ENCODE measurements around the gene CRIM1.

CRIM1 gene

DNA sequence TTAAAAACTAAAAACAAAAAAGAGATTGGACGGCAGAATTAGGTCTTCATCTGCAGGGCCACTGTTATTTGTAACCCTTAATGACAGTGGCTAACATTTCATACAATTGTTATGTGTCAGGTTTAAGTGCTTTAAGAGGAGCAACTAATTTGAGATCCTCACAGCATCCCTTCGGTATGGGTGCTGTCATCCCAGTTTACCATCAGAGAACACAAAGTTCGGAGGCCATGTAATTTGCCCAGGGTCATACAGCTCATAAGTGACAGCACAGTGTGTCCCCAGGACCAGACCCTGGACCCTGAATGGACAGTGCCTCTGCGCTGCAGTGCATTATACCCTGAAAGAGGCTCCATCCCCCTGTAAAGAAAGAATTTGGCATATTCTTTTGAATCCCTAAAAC, 127.7 kb downstream of the CRIM1 start:
- no peak for DNase-seq

DNA sequence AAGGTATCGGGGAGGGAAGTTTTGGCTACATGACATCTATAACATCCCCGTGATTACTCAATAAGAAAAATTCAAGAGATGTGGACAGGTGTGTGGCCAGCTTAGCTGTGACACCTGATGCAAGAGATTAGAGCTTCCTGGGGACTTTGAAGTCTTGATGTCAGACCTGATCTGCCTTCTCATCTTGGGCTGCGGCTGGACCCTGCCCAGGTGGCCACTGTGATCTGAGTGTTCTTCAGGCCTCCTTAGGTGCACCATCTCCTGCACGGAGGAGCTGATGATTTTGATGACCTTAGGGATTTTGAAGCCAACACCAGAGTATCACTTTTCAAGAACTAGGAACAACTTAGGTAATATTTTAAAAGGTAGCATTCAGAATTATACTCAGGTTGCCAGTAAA, 128.9 kb downstream of the CRIM1 start:
- DNase-seq: no peak

DNA sequence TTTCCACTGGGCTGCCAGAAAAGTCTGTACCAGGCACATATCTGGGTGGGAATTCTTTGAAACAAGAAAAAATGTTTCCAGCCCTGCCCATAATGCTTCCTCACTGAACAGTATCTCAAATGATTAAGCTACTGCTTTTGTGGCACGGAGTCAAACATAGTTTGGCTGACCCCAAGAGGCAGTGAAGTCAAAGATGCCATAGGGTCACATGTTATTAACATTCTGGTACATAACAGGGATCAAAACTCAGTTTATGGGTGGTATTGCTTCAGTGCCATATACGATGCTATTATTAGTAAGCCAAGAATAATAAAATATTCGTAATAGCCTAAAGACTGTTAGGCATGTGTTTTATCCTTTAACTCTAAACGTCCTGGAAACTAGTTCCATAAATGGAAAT, 129.9 kb downstream of the CRIM1 start:
- no peak for DNase-seq

DNA sequence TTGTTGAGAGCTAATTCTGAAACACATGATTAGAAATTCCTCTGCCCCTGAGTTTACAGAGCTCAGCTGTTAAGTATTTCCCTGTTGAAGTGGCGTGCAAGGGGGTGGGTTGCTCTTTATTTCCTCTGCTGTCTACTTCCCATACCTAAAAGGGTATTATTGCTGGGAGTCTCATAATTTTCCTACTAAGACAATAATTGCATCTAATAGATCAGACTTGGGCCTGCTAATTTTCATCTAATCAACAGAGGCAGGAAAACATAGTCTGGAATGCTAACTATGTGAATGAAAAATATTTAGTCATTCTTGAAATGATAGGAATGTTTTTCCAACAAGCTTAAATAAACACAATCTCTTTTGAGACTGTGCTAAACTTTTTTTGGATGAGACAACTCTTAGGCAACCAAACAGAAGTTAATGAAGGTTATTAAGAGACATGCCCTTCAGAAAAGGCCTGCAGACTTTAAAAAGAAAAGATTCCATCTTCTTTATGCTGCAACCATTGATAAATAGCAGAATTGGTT, 131.0 kb downstream of the CRIM1 start:
- DNase-seq: no peak

DNA sequence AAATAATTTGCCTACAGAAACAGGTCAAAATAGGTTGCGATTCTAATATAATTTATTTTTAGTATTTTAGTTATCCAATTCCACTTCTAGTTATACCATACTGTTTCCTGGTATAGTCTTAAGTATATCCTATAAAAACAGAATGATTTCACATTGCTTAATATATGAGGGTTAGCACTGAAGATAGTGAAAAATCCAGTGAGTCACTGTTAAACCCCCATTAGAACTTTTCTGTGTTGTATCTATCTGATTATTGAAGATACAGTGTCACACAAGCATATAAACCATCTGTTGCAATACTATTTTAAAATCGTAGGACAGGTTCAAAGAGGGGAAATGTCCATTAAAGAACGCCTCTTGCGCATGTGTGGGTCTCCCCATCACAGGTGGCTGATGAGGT, 132.4 kb downstream of the CRIM1 start:
- no peak for DNase-seq

DNA sequence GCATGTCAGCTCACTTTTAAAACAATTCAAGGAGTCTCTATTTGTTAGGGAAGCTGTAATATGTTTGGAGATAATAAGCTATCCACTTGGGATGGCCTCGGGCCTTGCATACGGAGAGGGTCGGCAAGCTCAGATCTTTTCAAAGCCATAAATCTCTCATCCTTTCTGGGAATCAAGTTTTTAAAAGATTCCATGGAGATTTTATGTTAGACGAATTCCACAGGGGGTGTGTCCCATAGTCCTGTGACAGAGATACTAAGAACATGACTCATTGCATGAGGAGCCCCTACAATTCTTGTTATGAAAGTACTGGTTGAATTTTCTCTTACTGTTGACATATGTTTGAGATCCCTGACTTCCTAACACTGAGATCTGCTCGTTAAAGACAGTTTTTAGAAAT, 133.7 kb downstream of the CRIM1 start:
- no peak for DNase-seq

DNA sequence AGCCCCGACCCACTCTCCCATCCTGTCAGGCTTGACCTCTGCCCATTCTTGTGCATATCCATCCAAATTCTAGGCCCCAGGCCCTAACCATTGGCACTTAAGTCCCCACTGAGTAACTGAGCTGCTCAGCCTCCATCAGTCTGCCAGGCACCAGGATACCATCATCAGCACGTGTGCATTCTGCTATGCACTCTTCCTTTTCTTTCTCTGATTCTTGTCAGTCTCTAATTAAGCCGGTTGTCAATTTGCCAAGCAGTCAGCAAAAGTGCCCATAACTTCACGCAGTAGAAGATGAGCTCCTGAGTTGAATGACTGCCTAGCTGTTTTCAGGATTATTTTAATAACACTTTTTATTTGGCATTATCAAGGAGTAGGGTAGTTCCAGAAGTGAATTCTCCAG, 135.2 kb downstream of the CRIM1 start:
- DNase-seq: no peak

DNA sequence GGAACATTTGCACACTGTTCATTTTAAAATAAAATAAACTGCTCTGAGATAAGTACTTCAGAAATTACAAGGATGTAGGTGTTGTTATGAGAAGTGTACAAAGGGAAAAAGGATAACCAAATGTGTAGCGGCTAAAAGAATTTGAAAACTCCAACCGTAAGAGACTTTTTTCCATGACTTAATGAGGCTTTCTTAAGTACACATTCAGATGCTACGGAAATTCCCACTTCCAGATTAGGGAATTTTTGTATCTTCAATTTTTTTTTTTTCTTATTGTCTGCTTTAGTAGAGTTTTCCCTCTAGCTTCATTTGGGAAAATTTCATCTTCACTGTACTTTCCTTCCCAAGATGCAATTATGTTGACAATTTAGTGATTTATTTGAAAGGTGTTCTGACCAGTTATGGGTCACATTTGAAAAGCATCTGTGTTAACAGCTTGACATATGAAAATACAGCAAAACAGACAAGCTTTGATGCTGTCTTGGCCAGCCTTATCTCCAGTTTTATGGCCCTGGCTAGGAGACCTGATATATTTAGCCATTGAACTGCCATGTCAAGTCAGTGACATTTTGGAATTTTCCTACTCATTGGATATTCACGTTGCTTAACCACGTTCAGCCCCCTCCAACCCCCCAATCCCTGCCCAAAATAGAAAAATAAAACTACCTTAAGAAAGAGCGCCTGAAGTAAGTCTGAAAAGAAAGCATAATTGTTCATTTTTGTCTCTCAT, 136.8 kb downstream of the CRIM1 start:
- no peak for DNase-seq

DNA sequence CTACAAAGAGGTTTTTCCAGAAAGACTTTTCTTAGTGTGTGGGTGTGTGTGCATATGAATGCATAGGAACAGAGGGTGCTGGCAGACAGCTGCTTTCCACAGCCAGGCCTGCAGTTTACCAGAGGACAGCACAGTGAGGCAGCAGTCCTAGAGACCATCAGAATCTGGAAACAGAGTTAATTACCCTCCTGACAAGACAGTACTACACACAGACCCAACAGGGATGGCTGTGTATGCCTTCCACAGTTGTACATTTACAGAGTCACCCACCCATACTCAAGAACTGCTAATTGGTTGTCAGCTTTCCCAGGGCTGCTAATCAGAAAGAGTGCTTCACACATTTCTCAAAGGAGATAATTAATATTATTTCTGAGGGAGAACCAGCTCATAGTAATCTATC, 137.7 kb downstream of the CRIM1 start:
- peak in 1 of 4 experiments; percentile 17 for DNase-seq

DNA sequence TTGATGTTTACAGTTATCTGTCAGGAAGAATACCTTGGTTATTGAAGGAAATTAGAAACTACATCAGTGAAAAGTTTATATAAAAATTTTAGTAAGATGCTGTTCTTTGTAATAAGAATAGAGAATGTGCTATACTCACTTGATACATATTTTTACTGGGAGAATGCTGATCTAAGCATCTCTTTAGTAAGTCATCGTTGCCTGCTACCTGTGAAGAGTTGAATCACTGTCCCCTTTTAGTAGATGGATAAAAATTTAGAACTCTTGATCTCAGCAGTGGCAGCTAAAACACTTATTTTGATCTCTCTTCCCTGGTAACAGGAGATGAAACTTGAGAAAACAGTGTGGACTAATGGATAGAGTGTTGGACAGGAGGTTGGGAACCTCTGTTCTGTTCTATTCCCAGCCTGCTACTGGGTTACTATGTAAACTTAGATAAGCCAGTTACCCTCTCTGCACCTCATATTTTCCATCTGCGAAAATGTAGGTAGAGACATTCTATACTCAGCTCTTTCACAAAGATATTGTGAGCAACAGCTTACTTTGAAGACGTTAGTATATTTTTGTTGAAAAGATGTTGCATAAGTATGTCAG, 142.1 kb downstream of the CRIM1 start:
- no peak for DNase-seq

DNA sequence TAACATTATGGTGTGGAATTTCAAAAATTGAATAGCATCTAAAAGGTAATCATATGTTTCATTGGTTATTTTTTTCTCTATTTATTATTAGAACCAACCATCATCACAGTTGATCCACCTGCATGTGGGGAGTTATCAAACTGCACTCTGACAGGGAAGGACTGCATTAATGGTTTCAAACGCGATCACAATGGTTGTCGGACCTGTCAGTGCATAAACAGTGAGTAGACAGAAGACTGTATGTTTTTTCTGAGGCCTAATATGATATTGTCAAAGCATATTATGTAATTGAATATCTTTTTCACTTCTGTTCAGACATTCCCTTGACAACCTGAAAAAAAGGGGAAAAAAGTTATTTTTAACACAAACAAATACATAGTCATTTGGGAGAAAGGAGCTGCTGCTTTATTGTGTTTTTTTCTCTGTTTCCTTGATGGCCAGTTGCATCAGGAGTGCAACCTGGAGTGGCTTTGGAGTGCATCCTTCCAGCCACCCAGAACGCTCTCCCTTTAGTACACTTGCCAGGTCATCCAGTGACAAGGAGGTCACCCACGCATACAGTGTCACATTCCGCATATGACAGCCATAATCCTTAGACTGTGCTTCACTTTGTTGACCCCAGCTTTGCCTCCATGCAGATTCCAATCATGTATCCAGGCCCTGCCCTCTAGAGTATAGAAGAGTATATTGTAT, 143.7 kb downstream of the CRIM1 start:
- no peak for DNase-seq

DNA sequence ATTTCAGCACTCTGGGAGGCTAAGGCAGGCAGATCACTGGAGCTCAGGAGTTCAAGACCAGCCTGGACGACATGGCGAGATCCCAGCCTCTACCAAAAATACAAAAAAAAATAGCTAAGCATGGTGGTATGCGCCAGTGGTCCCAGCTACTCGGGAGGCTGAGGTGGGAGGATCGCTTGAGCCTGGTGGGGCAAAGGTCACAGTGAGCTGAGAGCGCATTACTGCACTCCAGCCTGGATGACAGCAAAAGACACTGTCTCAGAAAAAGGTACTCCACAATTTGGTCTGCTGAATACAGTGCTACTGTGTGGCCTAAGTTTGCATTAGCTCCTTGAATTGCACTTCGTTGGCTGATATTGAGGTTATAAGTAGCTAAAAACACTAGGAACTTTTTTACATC, 144.5 kb downstream of the CRIM1 start:
- DNase-seq: no peak

DNA sequence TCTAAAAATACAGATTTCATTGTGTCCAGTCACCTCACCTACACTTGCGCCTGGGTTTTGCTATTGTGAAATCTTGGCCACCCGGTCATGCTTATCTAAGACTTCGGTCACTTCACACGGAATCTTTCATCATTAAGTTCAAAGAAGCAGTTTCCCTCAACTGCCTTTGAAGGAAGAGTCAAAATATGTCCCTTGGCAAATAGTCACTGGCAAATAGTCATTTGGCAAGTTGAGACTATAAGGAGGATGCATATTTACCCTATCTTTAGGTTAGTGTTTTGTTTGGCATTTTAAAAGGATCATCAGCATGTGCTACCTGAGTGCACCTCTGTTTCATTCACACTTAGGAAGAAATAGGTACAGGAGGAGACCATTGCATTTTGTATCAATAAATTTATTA, 146.5 kb downstream of the CRIM1 start:
- DNase-seq: peak in 2 of 4 experiments; percentile 7 to 8

DNA sequence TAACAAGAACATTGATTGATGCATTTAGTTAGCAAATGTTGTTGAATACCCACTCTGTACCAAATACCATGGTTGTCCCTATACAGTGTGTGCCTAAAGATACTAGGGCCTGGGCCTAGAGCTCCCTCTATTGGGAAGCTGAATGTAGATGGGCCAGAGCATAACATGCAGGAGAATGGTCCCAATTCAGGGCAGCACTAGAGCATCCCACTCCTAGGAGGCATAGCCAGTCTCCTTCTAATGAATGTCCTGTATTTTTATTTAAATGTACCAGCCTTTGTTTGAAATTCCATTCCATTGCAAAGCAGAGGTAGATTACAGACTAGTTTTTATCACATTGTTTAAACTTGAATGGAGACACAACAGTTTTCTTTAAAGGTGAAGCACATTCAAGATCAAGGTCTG, 151.8 kb downstream of the CRIM1 start:
- DNase-seq: peak; percentile 62 to 79 (median 72)

DNA sequence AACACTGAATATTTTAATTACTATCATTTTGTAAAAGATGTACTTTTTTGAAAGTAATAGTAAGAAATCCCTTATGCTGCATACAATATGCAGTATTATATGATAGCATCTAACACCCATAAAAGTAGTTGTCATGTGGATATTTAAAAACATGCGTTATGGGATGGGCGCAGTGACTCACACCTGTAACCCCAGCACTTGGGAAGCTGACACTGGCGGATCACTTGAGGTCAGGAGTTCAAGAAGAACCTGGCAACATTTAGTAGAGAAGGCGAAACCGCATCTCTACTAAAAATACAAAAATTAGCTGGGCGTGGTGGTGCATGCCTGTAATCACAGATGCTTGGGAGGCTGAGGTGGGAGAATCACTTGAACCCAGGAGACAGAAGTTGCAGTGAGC, 153.5 kb downstream of the CRIM1 start:
- DNase-seq: no peak

DNA sequence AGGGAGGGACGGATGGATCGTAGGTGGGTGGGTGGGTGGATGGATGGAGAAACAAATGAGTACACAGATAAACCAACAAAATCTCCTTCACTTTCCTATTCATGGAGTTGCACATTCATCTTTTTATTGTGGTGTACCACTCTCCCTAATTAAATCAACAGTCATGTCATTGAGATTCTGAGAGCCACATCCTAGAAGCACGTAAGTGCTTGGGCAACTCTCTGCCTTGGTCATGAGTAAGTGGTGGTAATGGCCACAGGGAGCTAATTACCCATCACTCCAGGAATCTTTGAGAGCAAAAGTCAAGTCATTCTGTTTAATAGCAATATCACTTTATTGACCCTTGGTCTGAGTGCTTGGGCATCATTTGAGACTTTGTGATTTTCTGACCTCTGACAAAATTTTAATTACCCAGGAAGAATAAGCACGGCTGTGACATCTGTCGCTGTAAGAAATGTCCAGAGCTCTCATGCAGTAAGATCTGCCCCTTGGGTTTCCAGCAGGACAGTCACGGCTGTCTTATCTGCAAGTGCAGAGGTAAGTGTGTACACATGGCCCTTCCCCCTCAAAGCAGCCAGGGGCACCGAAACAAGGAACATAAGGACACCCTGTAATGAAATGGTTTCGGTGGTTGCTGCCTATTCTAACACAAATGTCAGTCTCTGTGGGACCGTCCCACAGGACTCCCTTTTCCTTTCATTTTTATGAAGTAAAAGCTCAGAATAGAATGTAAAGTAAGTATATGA, 156.5 kb downstream of the CRIM1 start:
- no peak for DNase-seq

DNA sequence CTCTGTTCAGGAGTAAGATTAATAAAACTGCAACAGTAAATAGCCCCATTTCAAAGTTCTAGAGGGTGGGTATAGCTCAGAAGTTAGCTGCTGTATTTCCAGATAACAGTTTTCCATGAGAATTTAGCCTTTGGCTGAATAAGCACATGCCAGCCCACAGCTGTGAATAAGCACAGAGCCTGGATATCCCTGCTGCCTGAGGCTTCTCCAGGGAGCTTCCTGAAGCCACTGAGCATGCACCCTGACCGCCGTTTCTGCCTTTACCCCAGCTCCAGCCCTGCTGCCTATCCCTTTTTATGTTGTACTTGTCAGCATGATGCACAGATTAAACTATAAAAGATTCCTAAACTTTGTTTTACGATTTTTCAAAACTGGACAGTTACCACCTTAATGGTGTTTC, 157.1 kb downstream of the CRIM1 start:
- DNase-seq: no peak

DNA sequence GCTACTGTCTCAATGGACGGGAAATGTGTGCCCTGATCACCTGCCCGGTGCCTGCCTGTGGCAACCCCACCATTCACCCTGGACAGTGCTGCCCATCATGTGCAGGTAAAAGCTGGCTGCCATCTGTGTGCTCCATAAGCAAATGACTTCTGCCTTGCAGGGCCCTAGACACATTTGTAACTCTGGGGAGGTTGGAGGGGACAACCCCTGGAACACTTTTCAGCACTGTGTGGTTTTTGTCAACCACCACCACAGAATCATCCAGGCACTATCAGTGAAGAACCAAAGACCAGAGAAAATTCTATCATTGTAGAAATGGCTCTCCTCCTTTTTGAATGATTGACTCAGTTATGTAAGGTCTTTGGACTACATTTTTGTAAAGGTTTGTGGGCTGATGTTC, 158.1 kb downstream of the CRIM1 start:
- no peak for DNase-seq

DNA sequence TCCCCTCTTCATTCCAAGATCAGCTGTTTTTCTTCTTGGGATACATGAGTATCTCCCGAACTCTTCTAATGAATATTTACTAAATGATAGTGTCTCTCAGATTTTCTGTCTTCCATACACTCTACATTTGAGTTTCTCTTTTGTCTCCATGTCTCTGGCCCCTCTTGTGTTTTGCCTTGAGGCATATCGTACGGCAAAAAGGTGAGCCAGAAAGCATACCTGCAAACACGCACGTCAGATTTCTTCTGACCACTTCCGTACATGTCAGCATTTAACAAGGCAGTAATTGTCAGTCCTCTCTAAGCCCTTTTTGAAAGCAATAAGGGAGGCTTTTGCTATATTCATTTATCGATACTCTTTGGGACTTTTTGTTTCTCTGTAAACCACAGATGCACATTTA, 160.0 kb downstream of the CRIM1 start:
- no peak for DNase-seq

DNA sequence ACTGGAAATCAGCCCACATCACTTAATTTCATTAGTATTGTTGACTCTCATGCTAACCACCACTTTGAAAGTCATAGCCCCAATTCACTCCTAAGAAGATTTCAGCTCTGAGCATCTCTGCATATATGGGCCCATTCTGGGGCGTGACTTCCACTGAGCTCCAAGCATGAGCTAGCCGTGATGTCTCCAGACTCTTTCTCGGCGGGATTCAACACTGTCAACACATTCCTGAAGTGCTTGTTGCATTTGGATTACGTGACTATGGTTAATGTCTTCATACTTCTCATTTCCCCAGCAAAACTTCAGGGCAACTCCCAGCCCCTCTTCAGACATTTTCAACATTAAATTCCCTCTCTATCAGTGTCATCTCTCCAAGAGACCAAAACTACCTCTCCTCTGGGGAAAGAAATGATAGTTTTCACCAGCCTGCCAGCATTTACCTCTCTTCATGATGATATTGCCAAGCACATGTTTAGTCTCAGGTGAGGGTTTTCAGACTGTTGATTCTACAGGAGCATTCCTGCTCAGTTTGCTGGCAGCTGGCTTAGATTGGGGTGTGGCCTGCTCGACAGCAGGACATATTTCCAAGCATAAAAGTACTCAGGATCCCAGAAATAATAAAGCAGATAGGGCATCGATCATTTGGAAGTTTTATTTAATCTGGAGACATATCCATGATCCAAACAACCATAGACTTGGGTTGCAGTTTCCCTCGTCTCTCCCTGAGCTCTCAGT, 160.7 kb downstream of the CRIM1 start:
- DNase-seq: no peak

DNA sequence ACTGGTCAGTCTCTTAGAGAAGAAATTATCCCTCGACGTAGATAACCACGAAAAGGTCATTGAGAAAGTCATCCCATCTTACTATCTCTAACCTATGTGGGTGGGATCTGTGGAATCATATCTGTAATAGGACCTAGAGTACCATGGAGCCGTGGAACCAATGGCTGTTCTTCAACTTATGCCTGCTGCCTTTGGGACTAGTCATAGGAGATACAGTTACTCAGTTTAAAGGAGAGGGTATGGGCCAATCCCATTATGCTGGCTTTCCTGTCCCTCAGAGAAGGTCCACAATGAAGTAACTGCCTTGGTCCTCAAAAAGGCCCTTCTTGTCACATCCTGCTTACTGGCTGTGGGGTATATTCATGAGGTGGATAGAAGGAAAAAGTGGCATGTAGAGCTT, 164.9 kb downstream of the CRIM1 start:
- no peak for DNase-seq

DNA sequence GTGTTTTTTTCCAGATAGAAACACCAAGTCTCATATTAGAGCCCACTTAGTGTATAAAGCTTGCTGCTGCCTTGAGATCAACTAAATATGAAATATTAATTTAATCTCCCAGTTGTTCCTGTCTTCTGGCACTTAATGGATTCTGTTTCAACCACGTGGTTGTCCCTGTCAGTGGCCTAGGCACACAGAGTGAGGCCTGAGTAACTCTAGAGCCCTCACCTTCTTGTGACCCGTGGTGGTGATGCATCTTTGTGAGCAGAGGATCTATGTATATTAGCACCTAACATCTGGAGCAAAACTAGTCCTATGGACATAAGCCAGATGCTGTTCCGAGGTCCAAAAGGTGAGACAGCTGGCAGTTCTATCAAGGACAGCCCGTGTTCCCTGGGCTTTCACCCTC, 167.6 kb downstream of the CRIM1 start:
- no peak for DNase-seq

DNA sequence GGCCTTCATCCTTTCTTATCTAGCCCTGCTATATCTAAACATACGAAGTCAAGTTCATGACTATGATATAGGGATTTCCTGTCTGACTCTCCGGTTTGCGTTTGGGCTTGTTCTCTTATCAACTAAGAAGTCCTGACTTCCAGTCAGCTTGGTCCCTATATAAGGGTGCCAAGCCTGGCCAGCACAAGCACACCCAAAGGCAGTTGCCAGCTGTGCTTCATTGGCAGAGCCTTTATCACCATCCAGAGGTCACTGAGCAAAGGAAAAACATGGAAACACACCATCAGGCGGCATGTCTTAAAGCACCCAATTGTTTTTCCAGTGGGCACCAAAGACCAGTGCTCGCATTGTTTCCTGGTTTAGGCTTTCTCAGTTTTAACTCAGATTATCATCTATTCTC, 169.7 kb downstream of the CRIM1 start:
- no peak for DNase-seq

All from suppressor macrophage (primary cell).